ENCODE measurements around the gene CORO7.

The CORO7 gene

DNA sequence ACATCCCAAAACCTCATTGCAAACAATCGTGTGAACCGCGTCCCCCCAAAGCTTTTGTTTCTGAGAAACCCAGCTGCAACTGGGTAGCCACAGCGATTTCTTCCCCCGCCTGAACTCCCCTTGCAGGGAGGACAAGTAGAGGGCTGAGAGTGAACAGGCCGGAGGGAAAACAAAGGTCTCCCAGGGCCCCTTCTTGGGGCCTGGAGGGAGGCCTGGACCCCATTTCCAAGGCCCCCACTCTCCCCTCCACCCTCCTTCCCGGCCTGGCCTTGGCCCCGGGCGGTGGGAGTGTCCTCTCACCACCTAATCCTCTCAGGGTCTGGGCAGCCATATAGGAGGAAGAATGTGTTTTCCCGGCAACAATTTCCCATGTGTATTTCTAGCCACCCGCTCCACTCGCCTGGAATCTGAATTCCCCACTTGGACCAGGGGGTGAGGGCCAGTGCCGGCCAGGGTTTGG is 97.9 kb downstream of the CORO7 start:
- peak overlapping the region; percentile 86; the same call in 1 of the 2 replicates for H3K27ac ChIP-seq
- H3K4me2 ChIP-seq: peak overlapping the region; percentile 100
- no peaks in the 10 kb centered on the region for H3K36me3 ChIP-seq
- no peak overlapping the region for H3K4me3 ChIP-seq
- H3K9ac ChIP-seq: peak overlapping the region; percentile 60; the same call in 1 of the 2 replicates
- peaks cover 19% of the 10 kb centered on the region for H3K27me3 ChIP-seq
- H3K9me3 ChIP-seq: no peaks in the 10 kb centered on the region
- TF ChIP-seq Cebpa-rat (IDR thresholded peaks at IDR 0.05): no peak
- peaks cover 88% of the 10 kb centered on the region for H3K4me1 ChIP-seq
- H4K20me1 ChIP-seq: peaks cover 72% of the 10 kb centered on the region

GRCh38 chr16:4317532-4318450 is 98.6 kb downstream of the CORO7 start:
- Histone ChIP-seq H3K27ac (peak overlapping the region; percentile 86), H3K27me3 (peaks cover 26% of the 10 kb centered on the region), H3K4me2 (peak overlapping the region; percentile 100), H3K4me1 (peaks cover 81% of the 10 kb centered on the region), H3K4me3 (peak overlapping the region; percentile 74), H3K36me3 (no peaks in the 10 kb centered on the region), H3K9ac (peak overlapping the region; percentile 83), H4K20me1 (peaks cover 65% of the 10 kb centered on the region), H3K9me3 (no peaks in the 10 kb centered on the region)
- no peak for TF ChIP-seq Cebpa-rat (IDR thresholded peaks at IDR 0.05)

DNA sequence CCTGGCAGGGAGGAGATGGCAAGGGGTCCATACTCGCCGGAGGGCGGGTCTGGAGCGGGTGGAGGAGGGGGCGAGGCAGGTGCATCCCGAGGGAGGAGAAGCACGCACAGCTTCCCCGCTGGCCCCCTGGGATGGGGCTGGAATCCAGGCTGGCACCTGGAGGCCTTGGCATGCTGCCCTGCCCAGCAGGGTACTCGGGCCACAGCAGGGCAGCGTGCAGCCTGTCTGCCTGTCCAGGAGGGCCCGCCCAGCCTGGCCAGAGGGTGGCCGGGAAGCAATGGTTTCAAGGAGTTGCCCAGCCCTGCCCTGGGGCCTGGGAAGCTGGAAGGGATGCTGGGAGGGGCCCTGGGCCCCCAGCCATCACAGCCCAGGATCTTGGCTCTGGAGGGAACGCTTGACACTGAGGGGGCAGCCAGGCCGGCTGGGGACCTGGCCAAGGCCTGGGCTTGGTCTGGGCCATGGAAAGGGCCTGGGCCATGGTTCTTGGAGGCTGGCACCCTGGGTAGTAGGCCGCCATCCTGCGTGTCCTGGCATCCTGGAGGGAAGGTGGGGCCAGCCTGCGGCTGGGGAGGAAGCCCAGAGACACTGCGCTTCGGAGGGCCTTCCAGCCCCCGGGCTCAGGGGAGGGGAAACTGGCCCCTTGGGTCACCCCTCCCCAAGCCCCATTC is 99.4 kb downstream of the CORO7 start:
- no peak for TF ChIP-seq Cebpa-rat (IDR thresholded peaks at IDR 0.05)
- Histone ChIP-seq H3K27ac (peak overlapping the region; percentile 86), H3K4me3 (peak overlapping the region; percentile 74), H3K9ac (peak overlapping the region; percentile 83), H3K36me3 (no peaks in the 10 kb centered on the region), H4K20me1 (peaks cover 57% of the 10 kb centered on the region), H3K27me3 (peaks cover 28% of the 10 kb centered on the region), H3K4me1 (peaks cover 73% of the 10 kb centered on the region), H3K4me2 (peak overlapping the region; percentile 100), H3K9me3 (no peaks in the 10 kb centered on the region)

DNA sequence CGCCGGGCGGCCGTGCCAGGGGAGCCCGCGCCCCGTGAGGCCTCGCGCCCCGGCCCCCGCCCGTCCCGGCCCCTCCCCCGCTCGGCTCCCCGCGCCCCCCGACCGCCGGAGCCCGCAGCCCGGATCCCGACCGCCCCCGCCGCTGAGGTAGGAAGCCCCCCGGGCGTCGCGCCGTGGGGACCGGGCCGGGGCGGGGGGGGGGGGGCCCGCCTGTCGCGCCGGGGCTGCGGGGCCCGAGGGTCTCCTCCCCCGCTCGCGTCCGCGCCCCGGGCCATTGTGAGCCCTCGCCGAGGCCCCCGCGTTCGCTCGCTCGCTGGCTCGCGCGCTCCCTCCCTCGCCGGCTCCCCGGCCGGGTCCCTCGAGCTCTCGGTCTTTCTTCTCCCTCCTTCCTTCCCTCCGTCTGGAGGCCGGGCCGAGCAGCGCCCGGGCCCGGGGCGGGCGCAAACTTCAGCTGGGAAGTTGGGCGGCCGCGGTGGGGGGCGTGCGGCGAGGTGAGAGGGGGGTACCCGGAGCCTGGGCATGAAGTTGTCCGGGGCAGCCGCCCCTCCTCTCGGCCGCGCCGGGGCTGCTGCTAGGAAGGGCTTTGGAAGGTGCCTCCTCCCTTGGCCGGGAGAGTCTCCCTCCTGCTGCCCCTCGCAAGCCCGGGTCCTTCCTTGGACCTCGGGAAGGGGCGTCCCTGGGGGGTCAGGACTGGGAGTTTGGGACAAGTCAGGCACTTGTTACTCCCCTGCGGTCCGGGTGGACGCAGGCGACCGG is 100.1 kb downstream of the CORO7 start:
- H3K4me3 ChIP-seq: peak overlapping the region; percentile 74
- no peak for TF ChIP-seq Cebpa-rat (IDR thresholded peaks at IDR 0.05)
- H3K36me3 ChIP-seq: no peaks in the 10 kb centered on the region
- H3K4me2 ChIP-seq: peak overlapping the region; percentile 100
- peak overlapping the region; percentile 83 for H3K9ac ChIP-seq
- peaks cover 50% of the 10 kb centered on the region for H4K20me1 ChIP-seq
- no peaks in the 10 kb centered on the region for H3K9me3 ChIP-seq
- H3K27ac ChIP-seq: peak overlapping the region; percentile 86
- peaks cover 66% of the 10 kb centered on the region for H3K4me1 ChIP-seq
- H3K27me3 ChIP-seq: peaks cover 28% of the 10 kb centered on the region

DNA sequence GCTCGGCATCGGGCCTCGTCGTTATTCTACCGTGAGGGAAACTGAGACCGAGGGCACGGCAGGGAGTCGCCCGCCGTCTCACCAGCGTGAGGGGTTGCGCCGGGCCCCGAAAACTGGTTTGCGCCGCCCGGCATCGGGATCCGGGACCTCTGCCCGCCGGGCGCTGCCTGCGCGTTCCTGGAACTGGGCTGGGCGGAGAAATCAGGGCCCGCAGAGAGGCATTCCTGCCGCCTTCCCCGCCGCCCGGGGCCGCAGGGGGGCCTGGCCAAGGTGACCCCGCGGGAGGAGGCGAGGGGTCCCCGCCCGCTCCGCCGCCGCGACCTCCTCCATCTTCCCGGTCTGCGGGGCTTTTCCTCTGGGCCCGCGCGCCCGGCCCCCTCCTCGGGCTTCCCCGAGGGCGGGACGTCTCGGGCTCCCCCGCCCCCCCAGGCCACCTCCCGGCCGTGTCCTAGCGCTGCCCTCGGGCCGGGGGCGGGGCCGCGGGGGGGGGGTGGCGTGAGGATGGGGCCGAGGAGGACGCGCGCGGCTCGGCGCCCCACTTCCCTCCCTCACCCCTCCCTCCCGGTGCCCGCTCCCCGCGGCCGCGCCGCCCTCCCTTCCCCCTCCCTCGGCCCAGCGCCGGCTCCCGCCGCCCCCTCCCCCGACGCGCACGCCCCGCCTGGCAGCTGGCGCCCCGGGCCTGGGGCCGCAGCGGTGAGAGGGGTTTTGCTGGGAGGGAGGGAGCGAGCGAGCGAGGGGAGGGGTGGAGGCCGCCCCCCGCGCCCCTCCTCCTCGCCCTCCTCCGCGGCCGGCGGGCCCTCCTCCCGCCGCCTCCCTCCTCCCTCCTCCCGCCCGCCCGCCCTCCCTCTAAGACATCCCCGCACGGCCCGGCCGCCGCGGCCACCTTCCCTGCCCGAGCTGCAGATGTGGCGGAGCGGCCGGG is 100.9 kb downstream of the CORO7 start, which contains the start of gene GLIS2:
Gene GLIS2, plus strand, starts transcription at position 882 of the 922 bp plus-strand sequence. CDS start 16,214 bp downstream, outside the sequence.
- H3K9ac ChIP-seq: peak within 1 kb of the TSS; percentile 83
- peaks cover 60% of the 10 kb centered on the region for H3K4me1 ChIP-seq
- H4K20me1 ChIP-seq: peaks cover 41% of the 10 kb centered on the region
- H3K9me3 ChIP-seq: no peaks in the 10 kb centered on the region
- peak within 1 kb of the TSS; percentile 100 for H3K4me2 ChIP-seq
- H3K27me3 ChIP-seq: peaks cover 28% of the 10 kb centered on the region
- H3K36me3 ChIP-seq: no peaks in the 10 kb centered on the region
- TF ChIP-seq Cebpa-rat (IDR thresholded peaks at IDR 0.05): no peak
- peak within 1 kb of the TSS; percentile 86 for H3K27ac ChIP-seq
- H3K4me3 ChIP-seq: peak within 1 kb of the TSS; percentile 74

DNA sequence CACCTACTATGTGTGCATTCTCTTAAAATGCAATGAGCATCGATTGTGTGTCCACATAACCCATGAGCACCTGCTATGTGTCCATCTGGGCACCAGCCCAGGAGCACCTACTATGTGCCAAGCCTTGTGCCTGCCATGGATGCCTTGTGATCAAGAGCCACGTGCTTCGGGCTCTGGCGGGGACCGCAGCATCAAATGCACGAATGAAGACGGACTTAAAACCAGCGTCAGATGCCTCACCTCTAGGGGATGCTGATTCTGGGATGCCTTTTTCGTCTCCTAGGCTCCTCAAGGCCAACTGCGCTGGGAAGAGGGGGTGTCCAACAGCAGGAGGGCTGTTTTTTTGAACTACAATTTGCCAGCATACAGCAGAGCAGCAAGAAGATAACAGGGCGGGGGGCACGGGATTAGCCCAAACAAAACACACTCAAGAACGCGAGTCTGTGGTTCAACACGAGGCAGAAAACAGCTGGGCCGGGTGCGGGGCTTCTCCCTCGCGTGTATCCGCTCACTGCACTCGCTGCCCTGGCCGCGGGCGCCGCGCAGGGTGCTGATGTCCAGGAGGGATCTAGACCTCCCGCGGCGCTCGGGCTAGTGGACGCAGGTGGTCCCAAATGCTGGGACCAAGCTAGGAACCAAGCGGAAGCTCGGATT is 101.7 kb downstream of the CORO7 start:
- Histone ChIP-seq H4K20me1 (peaks cover 34% of the 10 kb centered on the region), H3K27me3 (peaks cover 28% of the 10 kb centered on the region), H3K9me3 (no peaks in the 10 kb centered on the region), H3K9ac (peak overlapping the region; percentile 79), H3K4me1 (peaks cover 60% of the 10 kb centered on the region), H3K36me3 (no peaks in the 10 kb centered on the region), H3K27ac (peak overlapping the region; percentile 82), H3K4me3 (peak overlapping the region; percentile 74), H3K4me2 (peak overlapping the region; percentile 99)
- TF ChIP-seq Cebpa-rat (IDR thresholded peaks at IDR 0.05): no peak

DNA sequence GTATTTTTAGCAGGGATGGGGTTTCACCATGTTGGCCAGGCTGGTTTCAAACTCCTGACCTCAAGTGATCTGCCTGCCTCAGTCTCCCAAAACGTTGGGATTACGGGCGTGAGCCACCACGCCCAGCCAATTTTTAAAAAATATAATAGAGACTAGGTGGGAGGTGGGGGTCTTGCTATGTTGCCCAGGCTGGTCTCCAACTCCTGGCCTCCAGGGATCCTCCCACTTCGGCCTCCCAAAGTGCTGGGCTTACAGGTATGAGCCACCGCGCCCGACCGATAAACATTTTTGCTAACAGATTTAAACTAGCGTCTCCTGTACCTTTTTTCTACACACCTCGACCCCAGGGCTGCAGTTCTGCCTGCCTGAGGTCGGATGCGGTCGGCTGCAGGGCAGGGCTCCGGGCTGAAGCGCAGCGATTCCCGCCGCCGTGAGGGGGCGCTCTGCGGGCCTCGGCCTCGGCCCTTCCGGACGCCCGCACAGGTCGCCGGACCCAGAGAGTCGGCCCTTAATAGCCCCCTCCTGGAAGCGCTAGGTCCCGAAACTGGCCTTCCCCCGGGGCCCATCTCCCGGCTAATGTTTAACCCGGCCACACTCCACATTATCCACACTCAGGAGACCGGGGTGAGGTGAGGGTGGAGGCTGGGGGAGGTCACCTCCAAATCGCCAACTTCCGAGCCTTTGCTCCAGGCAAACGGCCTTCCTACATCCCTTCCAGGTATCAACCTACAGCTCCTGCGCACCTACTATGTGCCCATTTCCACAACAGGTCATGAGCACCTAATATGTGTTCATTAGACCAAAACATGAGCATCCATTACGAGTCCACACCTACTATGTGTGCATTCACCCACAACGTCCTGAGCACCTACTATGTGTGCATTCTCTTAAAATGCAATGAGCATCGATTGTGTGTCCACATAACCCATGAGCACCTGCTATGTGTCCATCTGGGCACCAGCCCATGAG is 102.5 kb downstream of the CORO7 start:
- peaks cover 25% of the 10 kb centered on the region for H4K20me1 ChIP-seq
- H3K4me2 ChIP-seq: peak overlapping the region; percentile 99
- peaks cover 28% of the 10 kb centered on the region for H3K27me3 ChIP-seq
- no peaks in the 10 kb centered on the region for H3K36me3 ChIP-seq
- no peaks in the 10 kb centered on the region for H3K9me3 ChIP-seq
- H3K4me1 ChIP-seq: peaks cover 60% of the 10 kb centered on the region
- H3K9ac ChIP-seq: no peak overlapping the region
- no peak overlapping the region for H3K4me3 ChIP-seq
- H3K27ac ChIP-seq: no peak overlapping the region
- TF ChIP-seq Cebpa-rat (IDR thresholded peaks at IDR 0.05): no peak

Measured in BLaER1 (cell line).